Endodermal cell (in vitro differentiated cells): ENCODE measurements around the gene DUSP6. TPM values are rescaled to one million over a fixed set of nuclear protein-coding genes. Genes with fewer than 3 reads are reported as not detected.

Experiments used
- DNase-seq: peaks from one replicate; pipeline ENCODE4 v3.0.0-alpha.2; 2017
- H3K27ac ChIP-seq: 2 replicates; pipeline ENCODE4 v1.5.1; 2013; ENCODE audit warnings: mild to moderate bottlenecking, low read depth, low read length, moderate library complexity
- H3K27me3 ChIP-seq: 2 replicates; pipeline ENCODE4 v1.6.1; 2013; ENCODE audit warnings: mild to moderate bottlenecking, low read length, moderate library complexity; ENCODE audit not compliant: insufficient read depth, control insufficient read depth, poor library complexity, severe bottlenecking
- H3K36me3 ChIP-seq: 2 replicates; pipeline ENCODE4 v1.7.0; 2013; ENCODE audit warnings: mild to moderate bottlenecking, low read length, moderate library complexity; ENCODE audit not compliant: control insufficient read depth, insufficient read depth
- H3K4me1 ChIP-seq: one replicate; pipeline ENCODE4 v1.7.0; 2013; ENCODE audit warnings: low read length; ENCODE audit not compliant: control insufficient read depth, insufficient read depth
- H3K4me3 ChIP-seq: 2 replicates; pipeline ENCODE4 v1.5.1; 2013; ENCODE audit warnings: mild to moderate bottlenecking, low read length, moderate library complexity
- H3K9ac ChIP-seq: 2 replicates; pipeline ENCODE4 v1.6.1; 2013; ENCODE audit warnings: mild to moderate bottlenecking, low read length, moderate library complexity; ENCODE audit not compliant: poor library complexity, severe bottlenecking; ENCODE audit errors: extremely low read depth
- H3K9me3 ChIP-seq: 2 replicates; pipeline ENCODE4 v1.6.1; 2013; ENCODE audit warnings: mild to moderate bottlenecking, low read length, moderate library complexity; ENCODE audit not compliant: control insufficient read depth
- H3K27ac Mint-ChIP-seq: 2 replicates; pipeline ENCODE4 v1.8.0; 2020; ENCODE audit warnings: mixed read lengths
- H3K27me3 Mint-ChIP-seq: 2 replicates; pipeline ENCODE4 v1.8.0; 2021; ENCODE audit warnings: mild to moderate bottlenecking, mixed read lengths; ENCODE audit not compliant: insufficient read depth
- H3K36me3 Mint-ChIP-seq: 2 replicates; pipeline ENCODE4 v1.8.0; 2020; ENCODE audit warnings: low read depth, mixed read lengths
- H3K4me1 Mint-ChIP-seq: 2 replicates; pipeline ENCODE4 v1.8.0; 2020; ENCODE audit warnings: mixed read lengths
- H3K4me3 Mint-ChIP-seq: 2 replicates; pipeline ENCODE4 v1.8.0; 2020; ENCODE audit warnings: mild to moderate bottlenecking, moderate library complexity, mixed read lengths
- H3K9me3 Mint-ChIP-seq: 2 replicates; pipeline ENCODE4 v1.8.0; 2020; ENCODE audit warnings: mild to moderate bottlenecking, mixed read lengths
- WGBS, 2 experiments: methylation state at CpG; one replicate each; pipeline versions ENCODE4 v1.1.5 to v1.1.7; 2013; ENCODE audit warnings: missing lambda C conversion rate in 2 of 2, mixed read lengths in 1 of 2; ENCODE audit not compliant: insufficient coverage in 1 of 2, insufficient read length in 1 of 2; 5-methylcytosine and 5-hydroxymethylcytosine counted together
- total RNA-seq, 2 donors: library from RNA; stranded (reverse); fragmentation: NEBNext Ultra II Directional in 1 of 2; extraction: Animal tissue kit (Norgen Biotek cat#: 25700) in 1 of 2; gene quantifications; 2 replicates in 1 of 2; 3 replicates in 1 of 2; pipeline ENCODE4 v1.2.1, GENCODE V29; 2021
- TF ChIP-seq, protein P1 (sequence below): fragments of 200-600 bp; sonication (generic); conservative IDR thresholded peaks from 2 replicates; pipeline ENCODE4 v1.5.0; 2021; ENCODE audit warnings: antibody characterized with exemption, mild to moderate bottlenecking

DUSP6 gene
- total RNA-seq, 2 donors from 2014 or later: 85.9 to 123 TPM

DNA sequence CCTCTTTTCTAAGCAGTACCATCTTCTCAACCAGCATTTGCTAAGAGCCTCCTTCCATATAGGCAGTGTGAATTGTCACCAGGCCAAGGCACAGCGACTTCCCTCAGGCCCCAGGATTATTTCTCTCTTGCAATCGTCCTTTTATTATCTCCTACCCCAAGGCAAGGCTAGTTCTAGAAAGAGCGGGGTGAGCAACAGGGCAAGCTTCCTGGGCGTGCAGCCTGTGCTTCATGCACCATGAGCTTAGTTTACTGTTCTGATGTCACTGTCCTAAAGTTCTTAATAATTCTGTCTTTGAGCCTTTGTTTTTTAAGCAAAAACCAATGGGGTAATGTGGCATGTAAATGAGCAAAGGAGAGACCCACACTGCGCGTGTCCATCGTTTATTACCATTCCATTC, 27.9 kb downstream of the DUSP6 start:
- no peak overlapping the region for H3K9ac ChIP-seq
- peaks cover 5% of the 10 kb centered on the region for H3K27me3 Mint-ChIP-seq
- no peak overlapping the region for H3K4me3 ChIP-seq
- TF ChIP-seq, protein P1, sequence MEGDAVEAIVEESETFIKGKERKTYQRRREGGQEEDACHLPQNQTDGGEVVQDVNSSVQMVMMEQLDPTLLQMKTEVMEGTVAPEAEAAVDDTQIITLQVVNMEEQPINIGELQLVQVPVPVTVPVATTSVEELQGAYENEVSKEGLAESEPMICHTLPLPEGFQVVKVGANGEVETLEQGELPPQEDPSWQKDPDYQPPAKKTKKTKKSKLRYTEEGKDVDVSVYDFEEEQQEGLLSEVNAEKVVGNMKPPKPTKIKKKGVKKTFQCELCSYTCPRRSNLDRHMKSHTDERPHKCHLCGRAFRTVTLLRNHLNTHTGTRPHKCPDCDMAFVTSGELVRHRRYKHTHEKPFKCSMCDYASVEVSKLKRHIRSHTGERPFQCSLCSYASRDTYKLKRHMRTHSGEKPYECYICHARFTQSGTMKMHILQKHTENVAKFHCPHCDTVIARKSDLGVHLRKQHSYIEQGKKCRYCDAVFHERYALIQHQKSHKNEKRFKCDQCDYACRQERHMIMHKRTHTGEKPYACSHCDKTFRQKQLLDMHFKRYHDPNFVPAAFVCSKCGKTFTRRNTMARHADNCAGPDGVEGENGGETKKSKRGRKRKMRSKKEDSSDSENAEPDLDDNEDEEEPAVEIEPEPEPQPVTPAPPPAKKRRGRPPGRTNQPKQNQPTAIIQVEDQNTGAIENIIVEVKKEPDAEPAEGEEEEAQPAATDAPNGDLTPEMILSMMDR: no peak
- WGBS, 2 experiments: 94 to 100% methylated on average over 2 to 6 of the region's 7 CpGs
- no peak overlapping the region for H3K27ac Mint-ChIP-seq
- no peaks in the 10 kb centered on the region for H3K36me3 ChIP-seq
- H3K4me3 Mint-ChIP-seq: no peak overlapping the region
- peaks cover 2% of the 10 kb centered on the region for H3K9me3 Mint-ChIP-seq
- H3K4me1 Mint-ChIP-seq: peaks cover 46% of the 10 kb centered on the region
- no peak for DNase-seq
- H3K27ac ChIP-seq: no peak overlapping the region
- H3K4me1 ChIP-seq: peaks cover 12% of the 10 kb centered on the region
- H3K36me3 Mint-ChIP-seq: no peaks in the 10 kb centered on the region
- no peaks in the 10 kb centered on the region for H3K27me3 ChIP-seq
- no peaks in the 10 kb centered on the region for H3K9me3 ChIP-seq

DNA sequence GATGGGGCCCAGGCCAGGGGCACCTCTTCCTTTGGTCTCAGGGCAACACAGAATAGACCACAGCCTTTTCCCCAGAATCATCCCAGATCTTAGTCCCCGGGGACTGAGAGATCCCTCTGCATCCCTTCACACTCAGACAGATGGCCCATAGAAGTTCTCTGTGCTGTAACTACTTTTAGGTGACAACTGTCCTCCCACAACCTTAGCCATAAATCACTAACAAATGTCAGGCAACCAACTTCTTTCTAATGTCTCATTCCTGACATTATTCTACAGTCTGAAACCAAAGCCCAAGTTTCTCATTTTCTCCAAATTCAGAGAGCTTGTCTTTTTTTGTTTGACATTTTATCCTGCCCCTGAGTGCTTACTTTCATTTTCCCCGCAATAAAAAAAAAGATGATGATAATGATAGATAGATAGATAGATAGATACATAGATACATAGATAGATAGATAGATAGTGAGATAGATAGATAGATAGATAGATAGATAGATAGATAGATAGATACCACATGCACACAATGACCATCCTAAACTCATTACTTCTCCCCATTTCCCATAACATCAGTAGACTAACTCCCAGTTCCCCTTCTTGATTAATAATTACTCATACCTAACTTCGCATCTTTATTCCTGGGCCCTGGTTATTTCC, 28.6 kb downstream of the DUSP6 start:
- 86 to 92% methylated on average over 1 to 2 of the region's 3 CpGs for WGBS, 2 experiments
- Histone ChIP-seq H3K4me1 (peaks cover 12% of the 10 kb centered on the region), H3K27me3 (no peaks in the 10 kb centered on the region), H3K9me3 (no peaks in the 10 kb centered on the region), H3K27ac (no peak overlapping the region), H3K9ac (no peak overlapping the region), H3K4me3 (no peak overlapping the region), H3K36me3 (no peaks in the 10 kb centered on the region)
- DNase-seq: no peak
- Mint-ChIP-seq H3K27ac (no peak overlapping the region), H3K27me3 (peaks cover 5% of the 10 kb centered on the region), H3K36me3 (no peaks in the 10 kb centered on the region), H3K4me3 (no peak overlapping the region), H3K9me3 (no peaks in the 10 kb centered on the region), H3K4me1 (peaks cover 46% of the 10 kb centered on the region)
- TF ChIP-seq, protein P1: no peak

DNA sequence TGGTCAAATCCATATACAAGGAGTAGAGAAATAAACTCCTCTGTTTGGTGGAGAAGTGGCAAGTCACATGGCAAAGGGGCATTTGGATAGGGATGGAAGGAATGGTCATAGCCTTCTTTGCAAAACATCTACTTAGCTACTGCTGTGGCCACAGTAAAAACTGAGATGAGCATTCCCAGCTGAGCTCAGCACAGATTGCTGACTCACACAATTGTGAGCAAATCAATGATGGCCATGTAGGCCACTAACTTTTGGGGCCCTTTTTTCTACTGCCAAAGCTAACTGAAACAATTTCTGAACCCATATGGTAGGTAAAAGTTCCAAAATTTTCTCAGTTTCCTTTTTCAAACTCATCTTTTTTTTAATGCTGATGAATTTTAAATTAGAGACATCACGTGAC, 31.6 kb downstream of the DUSP6 start:
- no peak for DNase-seq
- Histone ChIP-seq H3K9ac (no peak overlapping the region), H3K9me3 (no peaks in the 10 kb centered on the region), H3K27me3 (no peaks in the 10 kb centered on the region), H3K27ac (no peak overlapping the region), H3K4me3 (no peak overlapping the region), H3K36me3 (no peaks in the 10 kb centered on the region), H3K4me1 (peaks cover 14% of the 10 kb centered on the region)
- Mint-ChIP-seq H3K36me3 (no peaks in the 10 kb centered on the region), H3K27me3 (peaks cover 5% of the 10 kb centered on the region), H3K4me1 (peaks cover 34% of the 10 kb centered on the region), H3K27ac (no peak overlapping the region), H3K9me3 (no peaks in the 10 kb centered on the region), H3K4me3 (no peak overlapping the region)
- 88% methylated on average over 1 of the region's 1 CpG; no CpG with 5 or more reads in 1 of the 2 experiments for WGBS, 2 experiments
- TF ChIP-seq, protein P1: no peak
